Cardiac fibroblast (primary cell): ENCODE data around the gene ADAMTS15.

ENCODE experiments used
- DNase-seq, 2 donors: peaks; one replicate each; pipeline versions ENCODE4 v3.0.0 to v3.0.0-alpha.2; 2010; ENCODE audit warnings: low read depth in 2 of 2
- H3K4me3 ChIP-seq, 2 donors: replicated peaks in 1 of 2; 1 replicate in 1 of 2; 2 replicates in 1 of 2; pipeline ENCODE4 v1.5.1; 2011; ENCODE audit warnings: low read depth in 2 of 2, low read length in 2 of 2, mild to moderate bottlenecking in 2 of 2, moderate library complexity in 1 of 2
- TF ChIP-seq, protein P1 (sequence below): IDR thresholded peaks from one replicate; pipeline ENCODE4 v1.5.1; 2011; ENCODE audit warnings: low read depth, mild to moderate bottlenecking, low read length, inconsistent platforms

The ADAMTS15 gene

DNA sequence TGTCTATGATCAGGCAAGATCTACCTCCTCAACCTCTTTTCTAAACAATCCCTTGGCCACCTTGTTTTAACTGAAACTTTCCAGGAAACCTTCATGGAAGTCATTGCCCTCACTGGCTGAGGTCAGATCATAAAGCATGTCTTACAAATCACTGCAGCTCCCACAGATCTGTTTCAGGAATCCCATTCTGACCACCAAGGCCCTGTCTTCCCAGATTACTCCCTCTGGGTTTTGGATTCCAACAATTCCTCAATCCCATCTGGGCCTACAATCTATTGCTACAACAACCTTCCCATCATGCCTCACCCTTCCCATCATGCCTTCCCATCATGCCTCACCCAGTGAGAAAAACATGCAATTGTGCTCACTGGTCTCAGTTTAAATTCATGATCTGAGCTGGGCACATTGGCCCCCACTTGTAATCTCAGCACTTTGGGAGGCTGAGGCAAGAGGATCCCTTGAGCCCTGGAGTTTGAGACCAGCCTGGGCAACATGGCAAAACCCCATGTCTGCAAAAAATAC, 15.9 kb downstream of the ADAMTS15 start:
- no peak for DNase-seq
- TF ChIP-seq, protein P1, sequence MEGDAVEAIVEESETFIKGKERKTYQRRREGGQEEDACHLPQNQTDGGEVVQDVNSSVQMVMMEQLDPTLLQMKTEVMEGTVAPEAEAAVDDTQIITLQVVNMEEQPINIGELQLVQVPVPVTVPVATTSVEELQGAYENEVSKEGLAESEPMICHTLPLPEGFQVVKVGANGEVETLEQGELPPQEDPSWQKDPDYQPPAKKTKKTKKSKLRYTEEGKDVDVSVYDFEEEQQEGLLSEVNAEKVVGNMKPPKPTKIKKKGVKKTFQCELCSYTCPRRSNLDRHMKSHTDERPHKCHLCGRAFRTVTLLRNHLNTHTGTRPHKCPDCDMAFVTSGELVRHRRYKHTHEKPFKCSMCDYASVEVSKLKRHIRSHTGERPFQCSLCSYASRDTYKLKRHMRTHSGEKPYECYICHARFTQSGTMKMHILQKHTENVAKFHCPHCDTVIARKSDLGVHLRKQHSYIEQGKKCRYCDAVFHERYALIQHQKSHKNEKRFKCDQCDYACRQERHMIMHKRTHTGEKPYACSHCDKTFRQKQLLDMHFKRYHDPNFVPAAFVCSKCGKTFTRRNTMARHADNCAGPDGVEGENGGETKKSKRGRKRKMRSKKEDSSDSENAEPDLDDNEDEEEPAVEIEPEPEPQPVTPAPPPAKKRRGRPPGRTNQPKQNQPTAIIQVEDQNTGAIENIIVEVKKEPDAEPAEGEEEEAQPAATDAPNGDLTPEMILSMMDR = no peak
- no peak overlapping the region for H3K4me3 ChIP-seq

DNA sequence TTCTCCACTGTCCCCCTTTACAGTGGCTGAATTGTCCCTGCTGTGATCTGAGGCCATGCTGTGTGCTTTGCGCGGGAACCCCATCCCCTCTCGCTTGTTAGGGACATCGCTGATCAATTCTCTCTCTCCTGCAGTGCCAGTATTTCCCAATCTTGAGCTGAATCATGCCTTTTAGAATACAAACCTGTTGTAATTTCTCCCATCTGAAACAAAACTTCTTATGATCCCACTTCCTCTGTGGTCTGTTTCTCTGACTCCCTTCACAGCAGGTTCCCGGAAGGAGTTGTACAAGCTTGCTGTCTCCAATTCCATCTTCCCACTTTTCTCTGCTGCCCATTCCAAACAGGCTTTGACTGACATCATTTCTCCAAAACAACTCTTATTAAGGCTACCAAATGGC, 16.8 kb downstream of the ADAMTS15 start:
- peak in 1 of 2 donors; percentile 60 for DNase-seq
- TF ChIP-seq, protein P1 = no peak
- H3K4me3 ChIP-seq = no peak overlapping the region

DNA sequence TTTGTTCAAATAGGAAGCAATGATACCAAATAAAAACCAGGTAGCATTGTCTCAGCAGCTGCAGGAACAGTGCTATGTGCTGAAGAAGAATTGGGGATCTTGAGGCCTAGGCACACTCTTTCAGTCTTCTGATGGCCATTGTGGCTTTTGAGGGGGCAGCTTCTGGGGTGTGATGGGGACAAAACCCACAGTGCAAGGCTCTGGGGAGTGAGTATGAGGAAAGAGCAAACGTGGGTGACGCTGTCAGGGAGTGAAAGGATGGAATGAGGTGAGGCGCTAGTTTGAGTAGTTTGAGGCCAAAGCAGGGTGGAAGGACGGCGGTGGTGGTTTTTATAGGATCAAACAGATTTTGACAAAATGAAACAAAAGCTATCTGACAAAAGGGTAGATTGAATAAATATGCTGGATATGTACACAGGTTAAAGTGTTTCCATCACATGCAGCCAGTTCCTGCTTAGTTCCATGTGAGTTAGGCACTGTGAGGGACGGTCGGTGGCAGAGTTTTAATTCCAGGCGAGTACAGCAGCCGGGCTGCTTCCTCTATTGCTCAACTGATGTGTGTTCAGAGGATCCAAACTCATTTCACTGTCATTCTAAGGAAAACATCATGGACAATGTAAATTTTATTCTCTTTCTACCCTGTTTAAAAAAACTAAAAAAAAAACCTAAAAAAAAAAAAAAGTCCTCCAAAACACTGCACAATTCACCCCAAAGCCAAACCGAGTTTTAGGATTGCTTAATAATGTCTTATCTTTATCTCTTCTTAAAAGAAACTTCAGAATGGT, 18.9 kb downstream of the ADAMTS15 start:
- peak in 1 of 2 donors; percentile 49 for DNase-seq
- H3K4me3 ChIP-seq = no peak overlapping the region
- TF ChIP-seq, protein P1 = no peak

DNA sequence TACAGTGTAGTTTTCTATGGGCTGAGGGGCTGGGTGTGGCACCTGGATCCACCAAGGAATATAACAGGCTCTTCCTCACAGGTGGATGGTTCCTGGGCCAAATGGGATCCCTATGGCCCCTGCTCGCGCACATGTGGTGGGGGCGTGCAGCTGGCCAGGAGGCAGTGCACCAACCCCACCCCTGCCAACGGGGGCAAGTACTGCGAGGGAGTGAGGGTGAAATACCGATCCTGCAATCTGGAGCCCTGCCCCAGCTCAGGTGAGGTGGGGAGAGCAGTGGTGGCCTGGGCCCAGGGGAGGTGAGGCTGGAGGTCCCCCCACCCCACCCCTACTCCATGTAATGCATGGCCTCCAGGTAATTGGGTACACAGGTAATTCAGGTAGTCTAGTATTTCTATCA, 20.7 kb downstream of the ADAMTS15 start:
- TF ChIP-seq, protein P1 = no peak
- DNase-seq = no peak
- no peak overlapping the region for H3K4me3 ChIP-seq

DNA sequence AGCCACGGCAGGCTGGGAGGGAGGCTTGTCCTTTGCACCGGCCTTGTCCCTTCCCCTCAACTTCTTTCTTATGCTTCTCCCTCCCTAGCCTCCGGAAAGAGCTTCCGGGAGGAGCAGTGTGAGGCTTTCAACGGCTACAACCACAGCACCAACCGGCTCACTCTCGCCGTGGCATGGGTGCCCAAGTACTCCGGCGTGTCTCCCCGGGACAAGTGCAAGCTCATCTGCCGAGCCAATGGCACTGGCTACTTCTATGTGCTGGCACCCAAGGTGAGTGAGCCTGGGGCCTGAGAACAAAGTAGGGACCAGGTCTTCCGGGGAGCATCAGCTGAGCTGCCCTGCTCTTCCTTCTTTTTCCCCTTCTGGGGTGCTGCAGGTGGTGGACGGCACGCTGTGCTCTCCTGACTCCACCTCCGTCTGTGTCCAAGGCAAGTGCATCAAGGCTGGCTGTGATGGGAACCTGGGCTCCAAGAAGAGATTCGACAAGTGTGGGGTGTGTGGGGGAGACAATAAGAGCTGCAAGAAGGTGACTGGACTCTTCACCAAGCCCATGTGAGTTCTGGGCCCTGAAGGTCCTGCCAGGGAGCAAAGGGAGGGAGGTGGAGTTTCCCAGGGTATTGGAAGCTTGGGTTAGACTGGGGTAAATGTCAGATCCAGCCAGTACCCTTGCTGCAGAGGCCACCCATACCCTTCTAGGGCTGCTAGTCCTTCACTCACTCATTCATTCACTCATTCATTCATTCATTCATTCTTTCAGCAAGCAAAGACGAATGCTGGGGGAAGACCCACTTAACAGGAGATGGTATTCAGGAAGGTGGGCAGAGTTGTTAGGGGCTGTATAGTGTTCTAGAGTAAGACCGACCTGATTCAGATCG, 22.6 kb downstream of the ADAMTS15 start:
- TF ChIP-seq, protein P1 = no peak
- H3K4me3 ChIP-seq = no peak overlapping the region
- no peak for DNase-seq

DNA sequence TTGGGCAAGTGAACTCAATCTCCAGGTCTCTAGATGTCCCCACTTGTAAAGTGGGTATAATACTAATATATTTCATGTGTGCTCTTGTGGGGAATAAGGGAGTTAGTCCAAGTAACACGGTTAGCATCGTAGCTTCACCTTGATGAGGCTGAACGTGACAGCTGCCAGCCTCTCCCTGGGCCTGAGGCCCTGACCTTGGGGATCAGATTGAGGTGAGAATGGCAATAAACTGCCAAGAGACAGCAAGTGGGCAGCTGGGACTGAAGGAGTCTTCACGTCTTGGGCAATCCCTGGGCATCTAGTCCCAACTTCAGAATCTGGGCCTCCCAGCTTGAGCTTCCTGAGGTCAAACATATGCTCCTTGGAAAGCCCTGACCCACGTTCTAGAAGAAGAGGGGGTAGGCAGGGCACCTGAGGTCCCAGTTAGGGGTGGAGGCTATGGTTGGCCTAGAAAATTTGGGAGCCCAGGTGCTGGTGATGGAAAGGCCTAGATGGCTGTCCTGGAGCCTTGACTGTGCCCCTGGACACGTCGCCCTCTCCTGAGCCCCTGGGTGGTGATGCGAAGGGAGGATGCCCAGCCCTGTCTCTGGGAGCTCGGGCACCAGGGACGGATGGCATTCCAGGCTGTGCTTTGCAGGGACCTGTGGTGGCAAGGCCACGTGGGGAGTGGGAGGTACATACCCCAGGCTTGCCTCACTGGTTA, 23.4 kb downstream of the ADAMTS15 start:
- TF ChIP-seq, protein P1 = no peak

More for the DNA sequence above, 23.4 kb downstream of the ADAMTS15 start:
- H3K4me3 ChIP-seq = no peak overlapping the region
- no peak for DNase-seq
